DMS 273 (cell line): ENCODE data around the gene EMC8.
A peak's percentile ranks its signal among the peaks of the same experiment; 100 is the strongest.
"Not testable (repeated sequence)": the region's sequence is repeated elsewhere in the genome, so short reads cannot be mapped to it uniquely, and the experiment has no call there.

Experiments used
- DNase-seq: peaks from one replicate; lab custom pipeline; 2025; ENCODE audit not compliant: unreplicated experiment; lab: John Stamatoyannopoulos, UW

Gene EMC8

GRCh38 chr16:85835227-85835751 is 35.9 kb upstream of the EMC8 start:
- DNase-seq: no peak

DNA sequence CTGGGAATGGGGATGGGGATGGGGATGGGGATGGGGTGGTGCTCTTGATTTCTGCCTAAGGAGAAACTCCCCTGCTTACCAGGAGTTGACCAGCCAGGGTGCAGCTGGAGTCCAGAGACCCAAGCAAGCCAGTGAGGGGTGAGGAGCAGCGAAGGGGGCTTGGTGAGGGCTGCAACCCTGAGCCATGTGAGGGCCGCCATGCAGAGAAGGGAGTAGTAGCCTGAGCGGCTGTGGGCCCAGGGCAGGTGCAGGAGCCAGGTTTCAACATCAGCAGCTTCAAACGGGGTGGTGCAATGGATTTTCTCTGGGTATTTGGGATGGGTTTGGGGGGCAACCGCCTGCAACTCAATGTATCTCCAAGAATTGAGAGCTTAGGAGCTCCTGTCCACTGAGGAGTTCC is 35.4 kb upstream of the EMC8 start:
- DNase-seq: no peak

GRCh38 chr16:85833219-85833920 is 34.0 kb upstream of the EMC8 start:
- no peak for DNase-seq

GRCh38 chr16:85832570-85833218 is 33.4 kb upstream of the EMC8 start:
- DNase-seq: no peak

GRCh38 chr16:85830821-85831220 is 31.5 kb upstream of the EMC8 start:
- DNase-seq: no peak

DNA sequence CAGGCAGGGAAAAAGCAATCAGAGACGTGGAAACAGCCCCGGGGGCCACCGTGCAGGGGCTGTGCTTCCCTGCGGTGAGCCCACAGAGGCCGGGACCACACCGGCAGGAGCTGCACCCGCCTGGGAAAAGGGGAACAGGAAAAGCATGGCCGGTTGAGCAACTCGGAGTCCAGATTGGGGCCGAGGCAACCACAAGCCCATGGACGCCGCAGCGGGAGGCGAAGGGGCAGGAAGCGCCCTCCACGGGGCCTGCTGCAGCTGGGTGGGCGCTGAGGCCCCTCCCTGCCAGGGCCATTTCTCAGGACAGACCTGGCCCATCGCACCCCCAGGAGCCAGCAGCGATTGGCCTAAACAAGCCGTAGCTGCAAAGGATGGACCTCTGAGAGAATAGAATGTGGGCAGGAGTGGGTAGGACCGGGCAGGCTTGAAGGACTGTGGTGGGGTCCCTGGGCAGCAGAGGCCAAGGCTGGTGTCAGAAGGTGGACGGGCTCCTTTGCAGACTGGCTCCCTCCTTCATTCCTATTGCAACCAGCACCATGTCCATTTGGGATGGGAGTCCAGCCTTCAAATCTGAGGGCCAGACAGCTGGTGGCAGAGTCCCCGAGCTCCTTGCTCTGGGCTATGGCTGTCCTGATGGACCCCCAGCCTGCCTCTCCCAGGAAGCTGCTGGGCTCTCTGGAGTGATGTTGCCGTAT is 30.6 kb upstream of the EMC8 start:
- DNase-seq: no peak

GRCh38 chr16:85829171-85829719 is 29.9 kb upstream of the EMC8 start:
- DNase-seq: no peak

DNA sequence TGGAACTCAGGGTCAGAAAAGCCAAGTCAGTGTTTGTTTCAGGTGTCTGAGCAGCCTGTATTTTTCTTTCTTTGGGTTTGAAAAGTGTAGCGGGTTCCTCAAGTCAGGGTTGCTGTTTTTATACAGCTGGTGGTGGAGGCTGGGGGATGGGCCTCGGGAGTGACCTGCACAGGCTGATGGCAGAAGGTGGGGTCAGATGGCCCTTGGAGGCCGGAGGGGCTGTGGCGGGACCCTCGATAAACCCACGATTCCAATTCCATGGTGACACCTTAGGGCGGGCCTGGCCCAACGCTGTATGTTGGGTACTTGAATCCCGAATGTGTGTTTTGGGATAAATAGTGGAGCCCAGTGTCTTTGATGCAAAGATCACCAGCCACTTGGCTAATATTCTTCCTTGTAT is 28.8 kb upstream of the EMC8 start:
- no peak for DNase-seq

- no peak for DNase-seq
Observed at GRCh38 chr16:85826686-85827247, 27.4 kb upstream of the EMC8 start.

DNA sequence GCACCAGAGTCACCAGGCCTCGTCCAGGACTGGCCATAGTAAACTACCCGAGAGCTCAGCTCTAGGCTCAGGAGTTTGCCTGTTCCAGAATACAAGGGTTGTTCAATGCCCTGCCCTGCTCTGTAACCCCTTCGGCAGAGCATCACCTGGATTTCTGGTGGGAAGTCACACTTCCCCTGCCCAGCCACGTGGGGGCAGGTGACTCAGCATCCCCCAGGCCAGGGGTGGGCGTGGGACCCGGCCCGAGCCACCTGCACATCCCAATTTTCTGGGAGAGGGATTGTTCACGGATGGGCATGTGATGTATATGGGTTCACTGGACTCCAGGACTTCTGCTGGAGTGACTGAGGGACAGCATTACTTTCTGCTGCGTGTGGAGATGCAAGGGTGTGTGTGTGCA is 26.0 kb upstream of the EMC8 start:
- DNase-seq: peak; percentile 29

DNA sequence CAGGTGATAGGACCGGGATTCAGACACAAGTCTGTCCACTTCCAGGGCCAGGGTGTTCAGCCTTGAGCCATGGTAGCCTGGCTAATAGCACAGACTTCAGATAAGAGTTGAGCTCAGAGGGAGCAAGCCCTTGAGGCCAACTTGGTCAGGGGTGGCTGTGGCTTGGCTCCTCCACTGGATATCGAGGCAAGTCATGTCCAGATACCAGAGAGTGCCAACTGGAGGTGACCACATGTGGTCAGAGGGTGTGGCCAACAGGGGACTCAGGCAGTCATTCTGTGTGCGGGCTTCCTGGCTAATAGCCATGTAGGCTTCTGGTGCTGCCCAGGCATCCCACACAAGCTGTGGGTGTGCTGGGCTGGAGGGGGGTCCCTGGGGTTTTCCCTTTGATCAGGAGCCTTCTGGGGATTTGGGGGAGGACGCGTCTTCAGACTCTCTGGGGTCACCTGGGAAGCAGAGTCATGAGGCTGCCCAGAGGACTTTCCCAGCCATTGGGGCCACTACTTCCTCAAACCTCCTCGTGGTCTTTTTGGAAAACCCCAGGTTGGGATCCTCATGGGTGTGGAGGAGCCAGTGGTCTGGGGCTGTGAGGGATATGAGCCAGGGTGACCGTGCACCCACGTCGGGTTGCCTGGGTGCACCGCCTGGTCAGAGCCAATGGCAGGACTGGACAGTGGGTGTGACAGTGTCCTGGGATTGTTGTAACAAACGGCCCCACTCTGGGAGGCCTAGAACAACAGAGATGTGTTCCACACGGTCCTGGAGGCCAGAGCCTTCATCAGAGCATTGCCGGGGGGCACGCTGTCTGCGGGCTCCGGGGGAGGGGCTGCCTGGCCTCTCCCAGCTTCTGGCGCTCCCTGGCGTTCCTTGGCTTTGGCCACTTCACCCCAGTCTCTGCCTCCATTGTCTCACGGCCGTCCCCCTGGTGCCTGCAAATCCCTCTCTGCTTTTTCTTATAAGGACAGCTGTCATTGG is 25.1 kb upstream of the EMC8 start:
- no peak for DNase-seq

DNA sequence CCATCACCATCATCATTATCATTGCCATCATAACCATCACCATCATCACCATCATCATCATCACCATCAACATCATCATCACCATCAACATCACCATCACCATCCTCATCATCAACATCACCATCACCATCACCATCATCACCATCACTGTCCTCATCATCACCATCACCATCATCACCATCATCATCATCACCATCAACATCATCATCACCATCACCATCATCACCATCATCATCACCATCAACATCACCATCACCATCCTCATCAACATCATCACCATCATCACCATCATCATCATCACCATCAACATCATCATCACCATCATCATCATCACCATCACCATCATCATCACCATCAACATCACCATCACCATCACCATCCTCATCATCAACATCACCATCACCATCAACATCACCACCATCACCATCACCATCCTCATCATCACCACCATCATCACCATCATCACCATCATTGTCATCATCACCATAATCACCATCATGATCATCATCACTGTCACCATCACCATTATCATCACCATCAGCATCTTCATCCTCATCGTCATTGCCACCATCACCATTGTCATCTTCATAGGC is 24.1 kb upstream of the EMC8 start:
- no peak for DNase-seq

- DNase-seq: no peak
Observed at GRCh38 chr16:85822145-85822544, 22.8 kb upstream of the EMC8 start.

- DNase-seq: peak; percentile 89
Observed at GRCh38 chr16:85821390-85822135, 22.2 kb upstream of the EMC8 start.

- peak; percentile 39 for DNase-seq
Observed at GRCh38 chr16:85820604-85821372, 21.4 kb upstream of the EMC8 start.

GRCh38 chr16:85819771-85820170 is 20.4 kb upstream of the EMC8 start:
- peak; percentile 47 for DNase-seq

GRCh38 chr16:85819245-85819644 is 19.9 kb upstream of the EMC8 start:
- peak; percentile 94 for DNase-seq

DNA sequence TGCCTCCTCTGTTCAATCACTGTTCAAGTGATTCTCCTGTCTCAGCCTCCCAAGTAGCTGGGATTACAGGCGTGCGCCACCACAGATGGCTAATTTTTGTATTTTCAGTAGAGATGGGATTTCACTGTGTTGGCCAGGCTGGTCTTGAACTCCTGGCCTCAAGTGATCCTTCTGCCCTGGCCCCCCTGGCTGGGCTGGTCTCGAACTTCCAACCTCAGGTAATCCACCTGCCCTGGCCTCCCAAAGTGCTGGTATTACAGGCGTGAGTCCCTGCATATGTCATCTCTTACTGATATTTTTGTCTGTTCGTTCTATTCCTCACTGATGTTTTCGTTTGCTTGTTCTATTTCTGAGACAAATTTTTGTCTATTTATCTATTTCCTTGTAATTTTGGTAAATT is 17.9 kb upstream of the EMC8 start:
- not testable (repeated sequence) for DNase-seq
